PC-3 (cell line): ENCODE results near the gene ZNF292. TPM values are rescaled to one million over a fixed set of nuclear protein-coding genes. Genes with fewer than 3 reads are reported as not detected.

Experiments
- ATAC-seq: fragments of 200-7000 bp; cut with Tn5 transposase; 2 replicates; pipeline ENCODE4 v1.9.1; 2020; ENCODE audit warnings: mild to moderate bottlenecking, moderate library complexity
- BruUV-seq: library from RNA; stranded (reverse); fragments of 400-500 nt; replicated peaks from 2 replicates; lab custom pipeline; 2021; lab: Mats Ljungman, UMichigan
- CTCF ChIA-PET: fragments of 300-600 bp; sonication (Branson Sonifier 250); formaldehyde crosslinking; loops from one replicate; lab custom pipeline; 2022; ENCODE audit warnings: antibody characterized with exemption; lab: Charles Lee
- POLR2A ChIA-PET: fragments of 300-600 bp; sonication (Branson Sonifier 250); formaldehyde crosslinking; loops from one replicate; lab custom pipeline; 2022; ENCODE audit warnings: antibody characterized with exemption; ENCODE audit not compliant: unreplicated experiment; lab: Charles Lee
- DNase-seq: peaks from one replicate; pipeline ENCODE4 v3.0.0-alpha.2; 2015
- H2AFZ ChIP-seq: fragments of 300-600 bp; sonication (generic); 2 replicates; pipeline ENCODE4 v1.6.0; 2016; ENCODE audit warnings: antibody characterized with exemption, low read length
- H3F3A ChIP-seq: fragments of 300-600 bp; sonication (generic); one replicate; pipeline ENCODE4 v1.6.0; 2017; ENCODE audit warnings: antibody characterized with exemption, low read length, control low read depth, mild to moderate bottlenecking; ENCODE audit not compliant: unreplicated experiment
- H3K27ac ChIP-seq: fragments of 300-600 bp; sonication (generic); 2 replicates; pipeline ENCODE4 v1.5.1; 2016; ENCODE audit warnings: mild to moderate bottlenecking, low read length
- H3K27me3 ChIP-seq: fragments of 300-600 bp; sonication (generic); 2 replicates; pipeline ENCODE4 v1.6.1; 2016; ENCODE audit warnings: low read length, mixed read lengths
- H3K36me3 ChIP-seq: fragments of 300-600 bp; sonication (generic); 2 replicates; pipeline ENCODE4 v1.6.1; 2016; ENCODE audit warnings: low read depth, mixed run types, low read length, mixed read lengths
- H3K4me1 ChIP-seq: fragments of 300-600 bp; sonication (generic); 2 replicates; pipeline ENCODE4 v1.5.1; 2016; ENCODE audit warnings: low read length; ENCODE audit not compliant: insufficient read depth
- H3K4me2 ChIP-seq: fragments of 300-600 bp; sonication (generic); 2 replicates; pipeline ENCODE4 v1.6.0; 2016; ENCODE audit warnings: low read length
- H3K4me3 ChIP-seq: fragments of 300-600 bp; sonication (generic); 2 replicates; pipeline ENCODE4 v1.5.1; 2016; ENCODE audit warnings: mild to moderate bottlenecking, low read length, mixed read lengths
- H3K79me2 ChIP-seq: fragments of 300-600 bp; sonication (generic); 2 replicates; pipeline ENCODE4 v1.6.1; 2017; ENCODE audit warnings: low read length, mixed read lengths
- H3K9ac ChIP-seq: fragments of 300-600 bp; sonication (generic); 2 replicates; pipeline ENCODE4 v1.6.0; 2016; ENCODE audit warnings: mild to moderate bottlenecking, low read length
- H3K9me2 ChIP-seq: fragments of 300-600 bp; sonication (generic); replicated peaks from 2 replicates; pipeline ENCODE4 v1.6.1; 2016; ENCODE audit warnings: mixed run types, low read length, mixed read lengths
- H3K9me3 ChIP-seq: fragments of 300-600 bp; sonication (generic); 2 replicates; pipeline ENCODE4 v1.6.1; 2016; ENCODE audit warnings: low read length, mixed read lengths
- H4K20me1 ChIP-seq: fragments of 300-600 bp; sonication (generic); 2 replicates; pipeline ENCODE4 v1.6.1; 2016; ENCODE audit warnings: low read length, mixed read lengths
- EZH2 ChIP-seq: fragments of 300-600 bp; sonication (generic); IDR thresholded peaks from one replicate; pipeline ENCODE4 v1.6.1; 2017; ENCODE audit warnings: antibody characterized with exemption, mild to moderate bottlenecking, low read length; ENCODE audit not compliant: unreplicated experiment
- EZH2phosphoT487 ChIP-seq: fragments of 300-600 bp; sonication (generic); IDR thresholded peaks from 2 replicates; pipeline ENCODE4 v1.6.1; 2018; ENCODE audit warnings: mild to moderate bottlenecking, antibody characterized with exemption, low read length, borderline replicate concordance
- intact Hi-C: fragments of 100-400 bp; cut with micrococcal nuclease; formaldehyde crosslinking; loops from 2 replicates; pipeline ENCODE4 v1.9.0; 2023
- total RNA-seq: library from RNA; depleted of rRNA; stranded (reverse); fragments of >200 nt; gene quantifications from 2 replicates; pipeline ENCODE4 v1.2.3, GENCODE V29; 2014; rRNA removed
- TF ChIP-seq, protein P1 (sequence below): fragments of 300-600 bp; sonication (generic); conservative IDR thresholded peaks from 2 replicates; pipeline ENCODE4 v1.5.1; 2017; ENCODE audit warnings: antibody characterized with exemption, low read depth, mild to moderate bottlenecking, low read length

Gene ZNF292
- total RNA-seq, 1 experiment from 2014 or later: 8.9 TPM

DNA sequence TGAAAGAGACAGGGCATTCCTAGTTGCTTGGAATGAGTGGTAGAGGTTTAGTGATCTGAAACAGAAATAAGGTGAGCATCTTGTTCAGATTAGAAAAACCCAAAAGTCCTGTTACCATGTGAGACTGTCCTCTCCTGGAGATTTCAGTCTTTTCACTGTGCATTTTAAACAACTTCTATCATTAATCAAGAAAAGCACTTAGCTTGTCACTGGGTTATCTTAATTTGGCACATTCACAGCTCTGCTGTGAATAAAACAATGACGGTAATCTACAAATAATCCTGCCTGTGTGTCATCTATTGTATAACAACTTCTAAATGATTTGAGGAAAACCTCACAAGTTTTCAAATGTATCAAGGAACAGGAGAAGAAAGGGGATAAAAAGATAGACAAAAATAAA, 157.5 kb downstream of the ZNF292 start:
- Histone ChIP-seq H2AFZ (no peak overlapping the region), H3K36me3 (no peaks in the 10 kb centered on the region), H3K27me3 (peaks cover 30% of the 10 kb centered on the region), H3K9me3 (no peaks in the 10 kb centered on the region), H3K79me2 (no peaks in the 10 kb centered on the region), H3K9ac (no peak overlapping the region), H3K4me2 (no peak overlapping the region), H3F3A (no peaks in the 10 kb centered on the region), H3K4me3 (no peak overlapping the region), H3K27ac (no peak overlapping the region), H4K20me1 (no peaks in the 10 kb centered on the region), H3K4me1 (no peaks in the 10 kb centered on the region), H3K9me2 (no peaks in the 10 kb centered on the region)
- intact Hi-C loops: no loop called here
- BruUV-seq: no TSS peak
- no peak for DNase-seq
- ChIA-PET POLR2A (no interaction called here), CTCF (no interaction called here)
- TF ChIP-seq EZH2phosphoT487 (no peak), EZH2 (no peak)
- TF ChIP-seq, protein P1, sequence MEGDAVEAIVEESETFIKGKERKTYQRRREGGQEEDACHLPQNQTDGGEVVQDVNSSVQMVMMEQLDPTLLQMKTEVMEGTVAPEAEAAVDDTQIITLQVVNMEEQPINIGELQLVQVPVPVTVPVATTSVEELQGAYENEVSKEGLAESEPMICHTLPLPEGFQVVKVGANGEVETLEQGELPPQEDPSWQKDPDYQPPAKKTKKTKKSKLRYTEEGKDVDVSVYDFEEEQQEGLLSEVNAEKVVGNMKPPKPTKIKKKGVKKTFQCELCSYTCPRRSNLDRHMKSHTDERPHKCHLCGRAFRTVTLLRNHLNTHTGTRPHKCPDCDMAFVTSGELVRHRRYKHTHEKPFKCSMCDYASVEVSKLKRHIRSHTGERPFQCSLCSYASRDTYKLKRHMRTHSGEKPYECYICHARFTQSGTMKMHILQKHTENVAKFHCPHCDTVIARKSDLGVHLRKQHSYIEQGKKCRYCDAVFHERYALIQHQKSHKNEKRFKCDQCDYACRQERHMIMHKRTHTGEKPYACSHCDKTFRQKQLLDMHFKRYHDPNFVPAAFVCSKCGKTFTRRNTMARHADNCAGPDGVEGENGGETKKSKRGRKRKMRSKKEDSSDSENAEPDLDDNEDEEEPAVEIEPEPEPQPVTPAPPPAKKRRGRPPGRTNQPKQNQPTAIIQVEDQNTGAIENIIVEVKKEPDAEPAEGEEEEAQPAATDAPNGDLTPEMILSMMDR: no peak
- no peak for ATAC-seq

Other genes with a start within 250 kb of the ZNF292 start
- gene HTR1E, start 218.0 kb upstream of the ZNF292 start, total RNA-seq: not detected in 2 replicates
- gene CGA, start 60.5 kb upstream of the ZNF292 start, total RNA-seq: not detected in 2 replicates
- 3.4 and 5.0 TPM in 2 replicates for gene SMIM8, start 167.0 kb downstream of the ZNF292 start, total RNA-seq
- gene GJB7, start 173.7 kb downstream of the ZNF292 start, total RNA-seq: 0.04 TPM in 1 of 2 replicates, not detected in the other
- gene C6orf163, start 189.2 kb downstream of the ZNF292 start, total RNA-seq: 0.62 and 0.69 TPM in 2 replicates